HG02840 (cell line): ENCODE results near the gene AMIGO3.
"Not testable (repeated sequence)": the region's sequence is repeated elsewhere in the genome, so short reads cannot be mapped to it uniquely, and the experiment has no call there.

Experiments
- ATAC-seq: cut with Tn5 transposase; IDR thresholded peaks from one replicate; pipeline ENCODE4 v1.9.1; 2021; ENCODE audit warnings: mild to moderate bottlenecking, moderate library complexity, moderate number of reproducible peaks; ENCODE audit not compliant: unreplicated experiment, low FRiP score

AMIGO3 gene

DNA sequence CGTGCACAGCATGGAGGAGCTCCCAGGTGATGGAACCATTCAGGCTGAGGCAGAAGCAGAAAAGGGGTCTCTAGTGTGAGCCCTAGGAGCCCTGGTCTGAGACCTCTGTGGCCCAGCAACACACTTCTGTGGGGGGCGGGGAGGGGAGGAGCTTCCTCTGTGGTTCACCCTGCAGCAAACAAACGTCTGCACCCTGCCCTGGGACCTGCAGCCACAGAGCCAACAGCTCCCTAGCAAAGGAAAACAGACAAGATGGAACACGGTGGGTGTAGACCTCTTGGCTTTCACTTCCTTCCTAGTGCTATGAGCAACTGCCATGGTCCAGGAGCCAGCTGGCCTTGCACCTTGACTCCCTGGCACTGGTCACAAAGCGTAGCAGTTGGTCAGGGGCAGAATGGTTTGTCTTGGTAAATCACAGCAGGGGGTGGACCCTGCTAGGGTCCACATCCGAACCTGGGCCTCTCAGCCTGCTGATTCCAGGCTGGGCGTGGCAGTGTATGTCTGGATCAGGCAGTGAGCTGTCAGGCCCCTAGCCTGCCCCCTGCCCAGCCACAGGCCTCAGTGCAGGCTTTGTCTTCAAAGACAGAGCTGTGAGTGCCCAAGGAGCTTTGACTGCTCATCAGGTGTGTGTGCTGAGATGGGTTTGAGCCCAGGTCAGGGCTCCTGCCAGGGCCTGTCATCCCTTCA lies 6.7 kb downstream of the AMIGO3 start:
- ATAC-seq, result no peak

DNA sequence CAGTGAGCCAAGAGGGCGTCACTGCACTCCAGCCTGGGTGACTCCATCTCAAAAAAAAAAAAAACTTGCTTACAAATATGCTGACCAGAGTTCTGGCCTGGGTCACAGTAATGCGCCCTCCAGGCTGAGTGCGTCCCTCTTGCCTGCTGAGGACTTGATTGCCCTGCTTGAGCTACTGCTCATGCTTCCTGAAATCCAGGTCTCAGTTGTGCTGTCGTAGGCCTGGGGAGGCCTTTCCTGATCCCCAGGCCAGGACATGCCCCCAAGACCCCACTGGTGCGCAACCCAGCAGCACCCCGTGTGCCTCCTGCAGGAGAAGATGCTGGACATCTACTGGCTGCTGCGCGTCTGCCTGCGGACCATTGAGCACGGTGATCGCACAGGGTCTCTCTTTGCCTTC lies 7.3 kb downstream of the AMIGO3 start:
- no peak for ATAC-seq

DNA sequence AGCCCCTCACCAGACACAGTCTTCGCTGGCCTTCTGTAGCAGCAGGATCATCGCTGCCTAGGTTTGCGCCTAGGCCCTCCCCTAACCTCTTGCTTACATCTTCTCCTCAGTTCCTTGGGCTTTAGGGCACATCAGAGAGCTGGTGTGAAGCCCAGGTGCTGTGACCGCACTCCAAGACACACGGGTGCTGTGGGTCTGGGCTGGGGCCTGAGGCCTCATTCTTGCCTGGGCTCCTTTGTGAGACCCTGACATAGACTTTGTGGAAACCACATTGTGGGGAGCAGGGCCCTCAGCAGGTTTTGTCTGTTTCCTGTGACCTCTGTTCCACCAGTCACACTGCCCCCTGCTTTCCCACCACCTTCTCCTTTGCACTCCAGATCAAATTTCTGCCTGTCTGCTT lies 8.0 kb downstream of the AMIGO3 start:
- ATAC-seq, result no peak

DNA sequence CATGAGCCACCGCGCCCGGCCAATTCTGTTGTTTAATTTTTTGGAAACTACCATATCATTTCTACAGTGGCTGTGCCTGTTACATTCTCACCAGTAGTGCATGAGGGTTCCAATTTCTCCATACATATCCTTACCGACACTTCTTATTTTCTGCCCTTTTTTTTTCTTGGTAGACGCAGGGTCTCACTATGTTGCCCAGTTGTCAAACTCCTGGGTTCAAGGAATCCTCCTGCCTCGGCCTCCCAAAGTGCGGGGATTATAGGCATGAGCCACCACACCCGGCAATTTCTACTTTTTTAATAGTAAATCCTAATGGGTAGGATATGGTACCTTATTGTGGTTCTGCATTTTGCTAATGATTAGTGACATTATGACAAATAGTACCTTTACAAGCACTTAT lies 9.6 kb downstream of the AMIGO3 start:
- ATAC-seq, result no peak

DNA sequence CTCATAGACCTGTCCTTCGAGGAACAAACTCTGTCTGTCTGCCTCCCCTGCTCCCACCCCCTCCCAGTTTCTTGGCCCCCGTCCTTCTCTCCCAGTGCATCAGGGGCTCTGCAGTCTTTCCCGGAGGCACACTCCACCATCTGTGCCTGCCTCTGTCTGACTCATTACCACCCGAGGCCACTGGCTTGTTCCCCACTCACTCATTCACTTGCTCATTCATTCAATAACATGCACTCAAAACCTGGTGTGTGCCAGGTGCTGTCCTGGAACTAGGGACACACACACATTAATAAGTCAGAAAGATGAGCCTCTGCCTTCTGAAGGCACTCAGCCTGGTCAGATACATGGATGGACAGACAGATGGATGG lies 12.4 kb downstream of the AMIGO3 start:
- ATAC-seq, result no peak

DNA sequence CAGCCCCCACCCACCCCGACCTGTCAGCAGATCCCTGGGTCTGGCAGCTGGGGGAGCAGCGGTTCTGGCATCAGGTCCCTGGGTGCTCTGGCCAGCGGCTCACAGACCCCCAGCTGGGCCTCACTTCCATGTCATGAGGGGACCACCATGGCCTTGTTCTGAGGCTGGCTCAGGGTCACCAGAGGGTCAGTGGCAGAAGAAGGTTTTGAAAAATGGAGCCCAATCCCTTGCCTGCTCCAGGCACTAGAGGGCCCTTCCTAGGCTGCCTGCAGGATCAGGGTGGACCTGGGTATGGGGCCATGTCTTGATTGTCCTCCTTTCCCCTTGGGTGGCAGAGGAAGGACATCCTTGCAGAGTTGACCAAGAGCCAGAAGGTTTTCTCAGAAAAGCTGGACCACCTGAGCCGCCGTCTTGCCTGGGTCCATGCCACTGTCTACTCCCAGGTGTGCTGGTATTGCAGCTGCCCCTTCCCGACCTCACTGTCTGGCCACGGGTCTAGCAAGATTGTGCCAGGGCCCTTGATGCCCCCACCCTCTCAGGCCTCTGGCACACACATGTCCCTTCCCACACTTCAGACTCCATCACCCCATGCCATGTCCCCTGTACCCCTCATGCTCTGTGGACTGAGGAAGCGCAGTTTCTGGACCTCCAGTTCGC lies 12.9 kb downstream of the AMIGO3 start:
- ATAC-seq, result no peak

DNA sequence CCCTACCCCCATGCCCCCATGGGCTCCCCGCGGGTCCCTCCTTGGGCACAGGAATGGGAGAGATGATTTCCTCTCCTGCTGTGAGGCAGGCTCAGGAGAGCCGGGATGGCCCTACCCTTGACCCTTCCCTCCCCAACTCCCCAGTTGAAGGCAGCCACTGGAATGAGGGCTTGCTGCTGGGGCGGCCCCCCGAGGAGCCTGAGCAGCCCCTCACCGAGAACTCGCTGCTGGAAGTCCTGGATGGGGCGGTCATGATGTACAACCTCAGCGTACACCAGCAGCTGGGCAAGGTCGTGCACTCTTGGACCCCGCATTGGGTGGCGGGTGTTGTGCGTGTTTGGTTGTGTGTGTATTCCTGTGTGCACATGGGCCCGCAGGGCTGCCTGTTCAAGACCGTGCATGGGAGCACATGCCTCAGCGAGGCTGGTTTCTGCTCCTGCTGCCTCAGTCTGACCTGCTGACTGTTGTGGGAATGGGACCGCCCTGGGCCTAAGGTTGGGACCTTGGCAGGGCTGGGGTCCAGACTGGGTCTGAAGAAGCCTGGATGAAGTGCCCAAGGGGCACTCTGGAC lies 14.0 kb downstream of the AMIGO3 start:
- no peak for ATAC-seq

DNA sequence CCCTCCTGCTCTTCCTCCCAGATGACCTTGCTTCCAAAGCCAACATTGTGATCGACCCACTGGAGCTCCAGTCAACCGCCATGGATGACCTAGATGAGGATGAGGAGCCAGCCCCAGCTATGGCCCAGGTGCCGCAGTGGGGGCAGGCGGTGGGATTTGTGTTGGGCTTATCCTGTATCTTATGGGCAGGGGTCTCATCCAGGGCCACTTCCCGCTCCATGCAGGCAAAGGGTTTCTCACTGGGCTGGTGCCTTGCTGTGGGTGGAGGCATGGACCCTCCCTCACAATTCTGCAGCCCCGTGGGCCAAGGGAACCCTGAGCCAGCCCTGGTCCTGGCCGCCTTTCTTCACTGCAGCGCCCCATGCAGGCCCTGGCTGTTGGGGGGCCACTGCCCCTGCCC lies 14.9 kb downstream of the AMIGO3 start:
- ATAC-seq, result no peak

DNA sequence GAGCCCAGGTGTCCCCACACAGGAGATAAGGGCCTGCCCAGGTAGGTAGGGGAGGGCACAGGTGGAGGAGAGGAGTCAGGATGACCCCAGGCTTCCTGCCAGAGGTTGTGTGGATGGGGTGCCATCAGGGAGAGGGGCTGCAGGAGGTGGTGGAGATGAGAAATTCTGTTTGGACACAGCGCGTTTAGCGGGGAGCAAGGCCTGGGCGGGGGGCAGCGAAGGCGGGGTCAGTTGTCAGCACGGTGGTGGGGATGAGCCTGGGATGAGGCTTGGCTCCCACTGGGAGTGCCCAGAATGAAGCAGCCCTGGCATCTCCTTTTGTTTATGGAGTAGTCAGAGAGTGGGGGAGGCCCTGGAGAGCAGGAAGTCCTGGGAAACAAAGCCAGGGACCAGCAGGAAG lies 15.5 kb downstream of the AMIGO3 start:
- no peak for ATAC-seq

DNA sequence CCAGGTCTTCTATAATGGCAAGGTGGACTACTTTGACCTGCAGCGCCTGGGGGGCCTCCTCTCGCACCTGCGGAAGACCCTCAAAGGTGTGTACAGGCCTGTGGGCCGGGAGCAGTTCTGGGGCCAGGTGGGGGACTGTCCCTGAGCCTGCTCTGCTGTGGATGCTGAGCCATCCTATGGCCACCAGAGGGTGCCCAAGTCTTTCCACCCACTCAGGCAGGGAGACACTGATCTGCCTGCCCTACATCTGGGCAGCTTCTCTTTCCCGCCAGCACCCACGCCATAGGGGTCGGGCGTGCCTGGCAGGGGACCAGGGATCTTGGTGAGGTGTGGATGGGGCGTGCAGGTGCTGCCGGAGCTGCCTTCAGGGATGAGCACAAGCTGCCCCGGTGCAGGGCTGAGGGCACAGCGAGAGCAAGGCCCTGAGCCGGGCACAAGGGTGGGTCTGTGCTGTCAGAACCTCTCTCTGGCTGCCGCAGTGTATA lies 16.0 kb downstream of the AMIGO3 start:
- no peak for ATAC-seq

DNA sequence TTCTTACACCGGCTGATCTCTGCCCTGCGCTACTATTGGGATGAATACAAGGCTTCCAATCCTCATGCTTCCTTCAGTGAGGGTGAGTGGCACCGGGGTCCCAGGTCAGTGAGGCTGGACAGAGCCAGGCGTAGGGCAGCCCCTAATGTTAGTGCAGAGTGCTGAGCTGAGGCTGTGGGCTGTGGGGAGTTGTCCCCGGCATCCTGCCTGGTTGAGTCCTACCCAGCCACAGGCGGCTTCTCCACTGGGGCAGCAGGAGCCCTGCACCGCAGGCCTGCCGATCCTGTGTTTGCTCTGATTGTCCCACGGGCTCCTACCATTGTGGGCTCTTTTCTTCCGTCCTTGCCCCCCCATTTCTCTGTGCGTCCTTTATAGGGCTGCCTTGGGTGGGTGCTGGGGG lies 16.8 kb downstream of the AMIGO3 start:
- no peak for ATAC-seq

DNA sequence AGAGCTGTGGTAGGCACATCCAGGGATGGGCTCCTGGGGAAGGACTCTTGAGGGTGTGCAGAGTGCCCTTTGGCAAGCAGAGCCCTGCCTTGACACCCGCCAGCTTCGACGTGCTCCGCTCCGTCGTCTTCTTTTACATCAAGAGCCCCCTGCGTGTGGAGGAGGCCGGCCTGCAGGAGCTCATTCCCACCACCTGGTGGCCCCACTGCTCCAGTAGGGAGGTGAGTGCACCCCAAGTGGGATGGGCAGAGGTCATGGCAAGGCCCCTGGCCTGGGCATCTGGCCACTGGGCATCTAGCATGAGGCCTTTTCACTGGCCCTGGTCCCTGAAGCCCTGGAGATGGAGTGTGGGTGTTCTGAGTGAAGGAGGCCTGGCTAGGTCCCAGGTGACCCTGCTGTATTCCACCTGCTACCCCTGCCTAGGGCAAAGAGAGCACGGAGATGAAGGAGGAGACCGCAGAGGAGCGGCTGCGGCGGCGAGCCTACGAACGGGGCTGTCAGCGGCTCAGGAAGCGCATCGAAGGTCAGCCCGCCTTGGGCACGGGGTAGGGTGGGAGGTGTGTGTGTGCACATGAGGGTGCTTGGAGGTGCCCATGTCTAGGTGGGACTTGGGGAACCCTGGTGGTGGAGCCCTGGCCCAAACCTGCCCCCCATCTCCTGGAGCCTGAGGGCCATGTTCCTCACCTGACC lies 18.0 kb downstream of the AMIGO3 start:
- no peak for ATAC-seq

DNA sequence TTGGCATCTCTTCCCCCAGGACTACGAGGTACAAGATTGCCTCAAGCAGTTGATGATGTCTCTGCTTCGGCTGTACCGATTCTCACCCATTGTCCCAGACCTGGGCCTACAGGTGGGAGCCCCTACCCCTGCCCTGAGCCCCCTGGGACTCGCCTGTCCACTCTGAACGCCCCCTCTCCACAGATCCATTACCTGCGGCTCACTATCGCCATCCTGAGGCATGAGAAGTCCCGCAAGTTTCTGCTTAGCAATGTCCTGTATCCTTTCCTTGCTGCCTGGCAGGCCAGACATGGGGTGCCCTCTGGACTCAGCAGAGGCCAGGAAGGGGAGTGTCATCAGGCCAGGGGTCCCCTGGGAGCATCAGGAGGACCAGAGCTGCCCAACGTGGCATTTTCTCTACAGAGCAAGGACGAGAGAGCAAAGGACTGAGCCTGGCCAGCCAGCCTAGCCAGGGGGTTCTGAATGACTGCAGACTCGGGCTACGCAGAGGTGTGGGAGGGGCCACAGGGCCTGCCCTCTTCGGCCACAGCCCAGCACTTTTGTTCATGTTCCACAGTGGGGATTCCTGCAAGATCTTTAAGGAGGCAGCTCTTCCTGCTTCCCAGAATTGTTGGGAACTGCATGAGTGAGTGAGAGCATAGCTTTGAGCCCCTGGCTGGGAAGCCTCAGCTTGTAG lies 18.9 kb downstream of the AMIGO3 start:
- no peak for ATAC-seq

DNA sequence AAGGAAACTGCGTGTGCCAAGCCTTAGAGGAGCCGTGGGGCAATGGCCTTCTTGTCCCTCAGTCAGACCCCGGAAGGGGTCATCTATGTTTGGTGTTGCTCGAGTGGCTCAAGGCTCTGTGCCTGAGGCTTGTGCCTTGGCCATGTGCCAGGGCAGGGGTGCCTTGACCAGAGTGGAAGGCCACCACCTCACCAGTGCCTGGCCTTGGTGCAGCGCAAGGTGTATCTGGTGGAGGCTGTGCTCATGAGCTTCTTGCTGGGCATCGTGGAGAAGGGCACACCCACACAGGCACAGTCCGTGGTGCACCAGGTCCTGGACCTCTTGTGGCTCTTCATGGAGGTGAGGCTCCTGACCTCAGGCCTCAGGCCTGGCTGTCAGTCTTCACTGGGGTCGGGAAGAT lies 19.5 kb downstream of the AMIGO3 start:
- no peak for ATAC-seq

DNA sequence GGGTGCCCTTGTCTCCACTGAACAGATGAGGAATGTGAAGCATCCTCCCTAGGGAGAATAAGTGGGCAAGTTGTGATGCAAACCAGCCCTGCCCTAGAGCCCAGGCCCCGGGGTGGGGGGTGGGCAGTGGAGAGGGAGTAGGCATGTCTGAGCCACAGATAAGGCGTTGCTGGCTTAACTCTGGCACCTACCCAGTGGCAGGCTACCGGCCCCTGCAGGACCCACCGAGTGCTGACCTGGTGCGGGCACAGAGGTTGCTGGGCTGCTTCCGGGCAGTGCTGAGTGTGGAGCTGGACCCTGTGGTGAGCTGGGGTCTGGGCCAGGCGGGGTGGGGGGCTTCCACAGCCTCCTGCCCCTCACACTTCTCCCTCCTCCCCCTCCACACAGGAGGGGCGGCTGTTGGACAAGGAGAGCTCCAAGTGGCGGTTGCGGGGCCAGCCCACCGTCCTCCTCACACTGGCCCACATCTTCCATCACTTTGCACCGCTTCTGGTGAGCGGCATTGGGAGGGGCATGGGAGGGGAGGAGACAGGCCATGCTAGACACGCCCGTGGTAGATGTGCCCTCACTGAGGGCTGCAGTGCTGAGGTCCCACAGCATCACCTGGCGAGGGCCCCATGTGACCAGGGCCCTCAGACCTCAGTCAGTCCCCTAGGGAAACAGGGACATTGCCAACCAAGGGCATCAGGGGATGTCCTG lies 20.1 kb downstream of the AMIGO3 start:
- ATAC-seq, result no peak

DNA sequence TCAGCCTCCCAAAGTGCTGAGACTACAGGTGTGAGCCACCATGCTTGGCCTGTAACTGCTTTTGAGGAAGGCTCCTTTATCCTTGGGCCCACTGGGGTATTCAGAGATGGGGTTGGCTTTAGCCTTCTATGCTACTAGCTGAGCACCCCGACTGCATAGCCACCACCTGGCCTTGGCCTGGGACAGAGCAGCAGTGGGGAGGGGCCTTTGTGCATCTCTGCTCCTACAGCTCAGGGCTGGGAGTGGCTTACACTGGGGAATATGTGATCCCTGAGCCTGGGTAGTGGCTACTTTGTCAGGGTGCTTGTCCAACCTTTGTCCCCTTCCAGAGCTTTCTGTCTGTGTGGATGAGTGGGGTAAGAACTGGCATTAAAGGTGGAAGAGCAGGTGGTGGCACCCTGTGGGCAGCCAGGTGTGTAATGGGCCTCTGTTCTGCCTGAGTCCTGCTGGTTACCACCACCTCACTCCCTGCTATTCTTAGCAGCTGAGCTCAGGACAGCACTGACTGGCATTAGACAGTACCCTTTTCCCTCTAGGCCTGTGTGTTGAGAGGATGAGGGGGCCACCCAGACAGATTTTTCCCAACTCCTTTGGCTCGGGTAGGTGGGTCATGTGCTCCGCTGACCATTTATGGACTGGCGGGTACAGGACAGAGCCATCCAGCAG lies 24.0 kb downstream of the AMIGO3 start:
- not testable (repeated sequence) for ATAC-seq

DNA sequence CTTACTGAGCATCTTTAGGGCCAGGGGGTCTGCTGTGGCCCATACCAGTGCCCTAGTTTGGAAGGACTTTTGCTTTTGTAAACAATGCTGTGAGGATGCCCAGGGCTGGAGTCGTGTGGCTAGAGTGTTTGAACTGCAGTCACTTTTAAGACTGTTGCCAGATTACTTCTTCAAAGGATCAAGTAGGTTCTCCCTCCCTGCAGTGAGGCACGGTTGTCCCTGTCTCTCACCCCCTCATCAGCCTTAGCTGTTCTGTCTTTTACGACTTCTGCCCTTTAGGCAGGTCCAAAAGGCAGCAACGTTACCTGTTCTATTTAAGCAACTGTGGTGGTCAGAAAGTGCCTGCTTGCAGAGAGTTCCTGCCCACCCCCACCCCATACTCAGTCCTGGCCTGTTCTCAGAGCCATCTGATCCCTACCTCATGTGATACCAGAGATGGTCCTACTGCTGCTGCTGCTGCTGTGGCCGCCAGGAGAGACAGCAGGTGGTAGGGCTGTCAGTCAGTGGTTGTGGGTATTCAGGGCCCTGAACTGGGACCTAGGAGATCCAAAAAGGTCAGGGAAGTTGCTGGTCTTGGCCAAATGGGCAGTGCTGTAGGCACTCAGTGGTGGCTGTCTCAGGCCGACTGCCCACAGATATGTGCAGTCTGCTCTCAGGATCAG lies 24.9 kb downstream of the AMIGO3 start:
- not testable (repeated sequence) for ATAC-seq

DNA sequence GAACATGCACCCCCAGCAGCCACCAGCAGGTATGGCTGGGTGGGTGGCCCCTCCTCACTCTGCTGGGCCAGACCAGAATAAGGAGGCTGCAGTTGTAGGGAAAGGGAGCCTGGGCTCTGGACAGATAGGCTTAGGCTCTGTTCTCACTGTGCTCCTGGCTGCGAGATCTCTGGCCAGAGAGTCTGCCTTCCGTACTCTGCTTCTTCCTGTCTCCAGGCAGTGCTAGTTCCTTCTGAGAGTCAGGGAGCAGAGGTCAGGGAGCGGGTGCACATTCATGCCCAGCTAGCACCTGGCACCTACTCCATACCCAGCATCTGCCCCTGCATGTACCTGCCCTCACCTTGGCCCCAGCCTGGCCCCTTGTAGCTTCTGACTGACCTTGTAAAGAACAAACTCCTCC lies 28.0 kb downstream of the AMIGO3 start:
- ATAC-seq, result not testable (repeated sequence)

DNA sequence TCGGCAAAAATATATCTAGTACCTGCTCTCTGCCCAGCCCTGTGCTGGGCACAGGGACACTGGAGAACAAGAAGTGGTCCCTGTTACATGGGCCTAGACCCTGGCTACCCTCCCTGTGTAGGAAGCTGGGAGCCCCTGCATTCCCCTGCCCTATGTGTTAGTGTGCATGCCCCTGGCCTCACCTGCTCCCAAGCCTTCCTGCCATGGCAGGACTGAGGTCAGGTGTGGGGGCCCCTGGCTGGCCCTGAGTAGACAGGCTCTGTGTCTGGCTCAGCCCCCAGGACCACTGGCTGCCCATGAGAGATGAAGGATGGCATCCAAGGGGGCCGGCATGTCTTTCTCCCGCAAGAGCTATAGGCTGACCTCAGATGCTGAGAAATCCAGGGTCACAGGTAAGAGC lies 28.6 kb downstream of the AMIGO3 start:
- not testable (repeated sequence) for ATAC-seq
